Fibroblast of lung (primary cell): ENCODE data around the gene COL9A3. TPM values are rescaled to one million over a fixed set of nuclear protein-coding genes. Genes with fewer than 3 reads are reported as not detected.
"Not testable (repeated sequence)": the region's sequence is repeated elsewhere in the genome, so short reads cannot be mapped to it uniquely, and the experiment has no call there.

Experiments
- DNase-seq, 2 donors: peaks; one replicate each; pipeline versions ENCODE4 v3.0.0 to v3.0.0-alpha.2; 2010; ENCODE audit warnings: low read depth in 2 of 2
- H2AFZ ChIP-seq: 2 replicates; pipeline ENCODE4 v1.5.1; 2012; ENCODE audit warnings: low read length, control low read depth, inconsistent platforms
- H3K27ac ChIP-seq: 2 replicates; pipeline ENCODE4 v1.5.1; 2011; ENCODE audit warnings: low read length, control low read depth; ENCODE audit not compliant: insufficient read depth
- H3K27me3 ChIP-seq: 2 replicates; pipeline ENCODE4 v1.5.1; 2011; ENCODE audit warnings: mild to moderate bottlenecking, low read length; ENCODE audit not compliant: control insufficient read depth, insufficient read depth
- H3K36me3 ChIP-seq: 2 replicates; pipeline ENCODE4 v1.5.1; 2011; ENCODE audit warnings: low read length; ENCODE audit not compliant: control insufficient read depth, insufficient read depth
- H3K4me1 ChIP-seq: 2 replicates; pipeline ENCODE4 v1.5.1; 2011; ENCODE audit warnings: low read length; ENCODE audit not compliant: control insufficient read depth, insufficient read depth; ENCODE audit errors: extremely low read depth
- H3K4me2 ChIP-seq: 2 replicates; pipeline ENCODE4 v1.5.1; 2011; ENCODE audit warnings: low read length, control low read depth; ENCODE audit not compliant: insufficient read depth; ENCODE audit errors: extremely low read depth
- H3K4me3 ChIP-seq, 4 experiments: fragments of 200-600 bp in 1 of 4; sonication (generic) in 1 of 4; replicated peaks in 1 of 4; 2 replicates each; pipeline ENCODE4 v1.5.1; 2011 to 2016; ENCODE audit warnings: low read length in 4 of 4, low read depth in 3 of 4, mild to moderate bottlenecking in 3 of 4, control low read depth in 2 of 4, inconsistent platforms in 1 of 4, mixed read lengths in 1 of 4; ENCODE audit not compliant: insufficient read depth in 1 of 4; ENCODE audit errors: control extremely low read depth in 1 of 4
- H3K79me2 ChIP-seq: 2 replicates; pipeline ENCODE4 v1.5.1; 2012; ENCODE audit warnings: mild to moderate bottlenecking, low read length, inconsistent platforms; ENCODE audit not compliant: control insufficient read depth, insufficient read depth
- H3K9ac ChIP-seq: 2 replicates; pipeline ENCODE4 v1.5.1; 2011; ENCODE audit warnings: mild to moderate bottlenecking, low read length, control low read depth; ENCODE audit not compliant: insufficient read depth
- H3K9me3 ChIP-seq: 2 replicates; pipeline ENCODE4 v1.5.1; 2012; ENCODE audit warnings: low read depth, low read length; ENCODE audit not compliant: control insufficient read depth, insufficient read depth
- H4K20me1 ChIP-seq: 2 replicates; pipeline ENCODE4 v1.5.1; 2011; ENCODE audit warnings: low read length; ENCODE audit not compliant: control insufficient read depth, insufficient read depth; ENCODE audit errors: extremely low read depth
- EZH2 ChIP-seq: IDR thresholded peaks from 2 replicates; pipeline ENCODE4 v1.5.1; 2012; ENCODE audit warnings: low read length, control low read depth, mild to moderate bottlenecking; ENCODE audit errors: missing control alignments
- polyA plus RNA-seq, 2 donors: library from polyadenylated mRNA; depleted of rRNA in 1 of 2; stranded (reverse) in 1 of 2; unstranded in 1 of 2; fragments of >200 nt; gene quantifications; 2 replicates each; pipeline ENCODE4 v1.2.1, GENCODE V29; 2011 to 2012; ENCODE audit warnings: missing spikeins in 1 of 2
- total RNA-seq: library from RNA; depleted of rRNA; stranded (reverse); fragments of >200 nt; gene quantifications from 2 replicates; pipeline ENCODE4 v1.2.1, GENCODE V29; 2014
- TF ChIP-seq, protein P1 (sequence below), 2 donors: IDR thresholded peaks in 1 of 2; conservative IDR thresholded peaks in 1 of 2; 1 replicate in 1 of 2; 2 replicates in 1 of 2; pipeline ENCODE4 v1.5.1; 2011 to 2012; ENCODE audit warnings: low read length in 2 of 2, control low read depth in 1 of 2, inconsistent platforms in 1 of 2, low read depth in 1 of 2, mild to moderate bottlenecking in 1 of 2

Gene COL9A3
- total and polyA plus RNA-seq, 2 donors (not counting 1 experiment from before 2014, with no cell fraction given) = 0.17 TPM

GRCh38 chr20:62872862-62873261 is 56.0 kb downstream of the COL9A3 start:
- no peak for DNase-seq

DNA sequence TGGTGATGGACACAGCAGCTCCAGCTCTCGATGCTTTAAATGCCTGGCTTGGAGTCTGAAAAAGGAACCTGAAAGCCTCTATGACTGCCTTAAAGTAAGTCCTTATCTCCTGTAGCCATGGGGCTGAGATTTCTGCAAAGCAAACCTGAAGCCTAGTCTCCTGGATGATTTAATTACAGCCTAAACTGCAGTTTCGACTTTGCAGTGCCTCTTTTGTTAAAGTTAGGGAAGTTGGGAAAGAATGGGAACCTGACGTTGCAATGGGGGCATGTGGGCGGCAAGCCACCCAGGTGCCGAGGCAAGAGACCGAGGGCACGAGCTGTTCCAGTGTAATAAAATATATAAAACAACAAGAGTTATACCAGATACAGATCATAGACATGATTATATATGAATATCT is 56.4 kb downstream of the COL9A3 start:
- no peak overlapping the region for H3K9ac ChIP-seq
- no peaks in the 10 kb centered on the region for H4K20me1 ChIP-seq
- no peaks in the 10 kb centered on the region for H3K9me3 ChIP-seq
- H3K36me3 ChIP-seq = peaks cover 2% of the 10 kb centered on the region
- DNase-seq = no peak
- H3K27me3 ChIP-seq = no peaks in the 10 kb centered on the region
- no peaks in the 10 kb centered on the region for H3K79me2 ChIP-seq
- H3K4me2 ChIP-seq = no peak overlapping the region
- TF ChIP-seq EZH2 = no peak
- TF ChIP-seq, protein P1, sequence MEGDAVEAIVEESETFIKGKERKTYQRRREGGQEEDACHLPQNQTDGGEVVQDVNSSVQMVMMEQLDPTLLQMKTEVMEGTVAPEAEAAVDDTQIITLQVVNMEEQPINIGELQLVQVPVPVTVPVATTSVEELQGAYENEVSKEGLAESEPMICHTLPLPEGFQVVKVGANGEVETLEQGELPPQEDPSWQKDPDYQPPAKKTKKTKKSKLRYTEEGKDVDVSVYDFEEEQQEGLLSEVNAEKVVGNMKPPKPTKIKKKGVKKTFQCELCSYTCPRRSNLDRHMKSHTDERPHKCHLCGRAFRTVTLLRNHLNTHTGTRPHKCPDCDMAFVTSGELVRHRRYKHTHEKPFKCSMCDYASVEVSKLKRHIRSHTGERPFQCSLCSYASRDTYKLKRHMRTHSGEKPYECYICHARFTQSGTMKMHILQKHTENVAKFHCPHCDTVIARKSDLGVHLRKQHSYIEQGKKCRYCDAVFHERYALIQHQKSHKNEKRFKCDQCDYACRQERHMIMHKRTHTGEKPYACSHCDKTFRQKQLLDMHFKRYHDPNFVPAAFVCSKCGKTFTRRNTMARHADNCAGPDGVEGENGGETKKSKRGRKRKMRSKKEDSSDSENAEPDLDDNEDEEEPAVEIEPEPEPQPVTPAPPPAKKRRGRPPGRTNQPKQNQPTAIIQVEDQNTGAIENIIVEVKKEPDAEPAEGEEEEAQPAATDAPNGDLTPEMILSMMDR (conservative IDR thresholded peaks at IDR 0.05 in 1 of 2, IDR thresholded peaks at IDR 0.05 in 1 of 2; ENCODE audit: low read depth in 1 of 2, low read length in 2 of 2) = no peak
- H2AFZ ChIP-seq = no peak overlapping the region
- H3K4me3 ChIP-seq = no peak overlapping the region
- peaks cover 18% of the 10 kb centered on the region for H3K4me1 ChIP-seq
- no peak overlapping the region for H3K27ac ChIP-seq

More at GRCh38 chr20:62872862-62873261, 56.0 kb downstream of the COL9A3 start:
- no peak overlapping the region for H3K9ac ChIP-seq
- H3K27me3 ChIP-seq = no peaks in the 10 kb centered on the region
- TF ChIP-seq, protein P1 (conservative IDR thresholded peaks at IDR 0.05 in 1 of 2, IDR thresholded peaks at IDR 0.05 in 1 of 2; ENCODE audit: low read depth in 1 of 2, low read length in 2 of 2) = no peak
- no peak for TF ChIP-seq EZH2
- H3K79me2 ChIP-seq = no peaks in the 10 kb centered on the region
- H4K20me1 ChIP-seq = no peaks in the 10 kb centered on the region
- H3K4me3 ChIP-seq = no peak overlapping the region
- peaks cover 18% of the 10 kb centered on the region for H3K4me1 ChIP-seq
- H3K27ac ChIP-seq = no peak overlapping the region
- no peak overlapping the region for H2AFZ ChIP-seq
- peaks cover 2% of the 10 kb centered on the region for H3K36me3 ChIP-seq
- H3K9me3 ChIP-seq = no peaks in the 10 kb centered on the region
- H3K4me2 ChIP-seq = no peak overlapping the region

- H3K27me3 ChIP-seq, H3K36me3 ChIP-seq, H3K79me2 ChIP-seq, H4K20me1 ChIP-seq, H3K9me3 ChIP-seq, H3K9ac ChIP-seq, H3K27ac ChIP-seq, H3K4me2 ChIP-seq, H2AFZ ChIP-seq, H3K4me3 ChIP-seq: not testable (repeated sequence)
- peak; percentile 50 to 54 for DNase-seq
- TF ChIP-seq, protein P1 (conservative IDR thresholded peaks at IDR 0.05 in 1 of 2, IDR thresholded peaks at IDR 0.05 in 1 of 2; ENCODE audit: low read depth in 1 of 2, low read length in 2 of 2) = peak; percentile 37 to 48
- H3K4me1 ChIP-seq = peaks cover 18% of the 10 kb centered on the region
These were observed 56.8 kb downstream of the COL9A3 start for GRCh38 chr20:62873681-62874031.
